Measurements from ENCODE around the gene OXA1L.
"Not testable (repeated sequence)": the region's sequence is repeated elsewhere in the genome, so short reads cannot be mapped to it uniquely, and the experiment has no call there.

OXA1L gene

DNA sequence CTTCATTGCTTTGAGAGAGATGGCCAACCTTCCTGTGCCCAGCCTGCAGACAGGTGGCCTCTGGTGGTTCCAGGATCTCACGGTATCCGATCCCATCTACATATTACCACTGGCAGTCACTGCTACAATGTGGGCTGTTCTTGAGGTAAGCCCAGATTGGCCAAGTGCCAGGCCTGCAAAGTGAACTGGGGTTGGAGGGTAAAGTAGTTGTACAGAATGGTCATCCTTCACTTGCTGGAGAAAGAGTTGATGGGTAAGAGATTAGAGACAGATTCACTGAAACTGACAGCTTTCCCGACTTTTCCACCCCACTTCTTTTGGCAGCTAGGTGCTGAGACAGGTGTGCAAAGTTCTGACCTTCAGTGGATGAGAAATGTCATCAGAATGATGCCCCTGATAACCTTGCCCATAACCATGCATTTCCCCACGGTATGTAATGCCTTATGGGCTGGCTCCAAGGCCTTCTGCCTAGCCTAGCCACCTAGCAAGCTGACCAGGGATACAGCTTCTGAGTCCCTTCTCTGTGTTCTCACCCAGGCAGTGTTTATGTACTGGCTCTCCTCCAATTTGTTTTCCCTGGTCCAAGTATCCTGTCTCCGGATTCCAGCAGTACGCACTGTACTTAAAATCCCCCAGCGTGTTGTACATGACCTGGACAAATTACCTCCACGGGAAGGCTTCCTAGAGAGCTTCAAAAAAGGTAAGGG, 4.1 kb downstream of the OXA1L start:
- DNase-seq = no peak

- no peak for DNase-seq
Observed at GRCh38 chr14:22772725-22773124, 6.2 kb downstream of the OXA1L start.

DNA sequence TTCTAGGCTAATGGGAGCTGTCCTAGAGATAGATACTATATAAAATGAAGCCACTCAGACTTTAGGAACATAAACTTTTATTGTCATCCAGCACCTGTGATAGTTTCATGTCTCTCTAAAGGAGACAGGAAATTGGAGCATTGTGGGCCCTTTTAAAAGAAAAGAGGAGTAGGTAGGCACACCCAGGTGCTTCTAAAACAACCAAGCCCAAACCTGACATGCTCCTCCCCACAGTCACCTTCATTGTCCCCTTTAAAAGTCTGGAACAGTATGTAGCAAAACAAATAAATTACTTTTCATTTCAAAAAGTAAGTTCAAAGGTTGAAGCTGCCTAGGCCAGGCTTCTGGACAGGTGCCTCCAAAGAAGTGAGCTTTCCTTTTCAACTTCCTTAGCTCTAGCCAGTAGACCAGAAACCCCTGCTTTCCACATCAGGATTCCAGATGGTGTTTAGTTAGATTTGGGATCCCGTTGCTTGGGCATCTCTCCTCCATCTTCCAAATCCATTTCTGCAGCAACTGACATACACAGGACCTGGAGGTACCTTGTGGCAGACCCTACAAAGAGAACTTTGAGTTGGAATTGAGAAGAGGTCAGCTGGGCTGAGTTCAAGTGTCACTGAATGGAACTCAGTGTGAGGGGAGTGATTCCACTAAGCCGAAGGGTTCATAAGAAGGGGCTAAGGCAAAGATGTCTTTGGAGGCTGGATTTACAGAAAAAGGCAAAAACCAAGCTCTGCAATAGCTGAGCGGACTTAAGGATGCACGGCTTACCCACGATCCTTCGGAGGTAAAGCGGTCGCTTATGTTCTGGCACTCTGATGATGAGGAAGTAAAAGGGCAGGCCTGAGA, 6.9 kb downstream of the OXA1L start:
- DNase-seq = no peak

GRCh38 chr14:22774011-22774706, 7.7 kb downstream of the OXA1L start:
- no peak for DNase-seq

GRCh38 chr14:22776215-22776614, 9.7 kb downstream of the OXA1L start:
- DNase-seq = no peak

DNA sequence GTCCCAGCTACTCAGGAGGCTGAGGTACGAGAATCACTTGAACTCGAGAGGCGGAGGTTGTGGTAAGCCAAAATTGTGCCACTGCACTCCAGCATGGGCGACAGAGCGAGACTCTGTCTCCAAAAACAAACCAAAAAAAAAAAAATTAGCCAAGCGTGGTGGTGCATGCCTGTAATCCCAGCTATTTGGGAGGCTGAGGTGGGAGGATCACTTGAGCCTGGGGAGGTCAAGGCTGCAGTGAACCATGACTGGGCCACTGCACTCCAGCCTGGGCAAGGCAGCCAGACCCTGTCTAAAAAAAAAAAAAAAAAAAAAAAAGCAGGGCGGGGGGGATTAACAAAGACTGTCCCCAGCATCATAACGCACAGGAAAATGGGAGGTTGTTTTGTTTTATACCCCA, 10.4 kb downstream of the OXA1L start:
- not testable (repeated sequence) for DNase-seq

GRCh38 chr14:22778084-22778483, 11.6 kb downstream of the OXA1L start:
- DNase-seq = no peak

GRCh38 chr14:22780105-22780679, 13.7 kb downstream of the OXA1L start:
- DNase-seq = no peak

- no peak for DNase-seq
Observed at GRCh38 chr14:22780941-22781300, 14.4 kb downstream of the OXA1L start.

DNA sequence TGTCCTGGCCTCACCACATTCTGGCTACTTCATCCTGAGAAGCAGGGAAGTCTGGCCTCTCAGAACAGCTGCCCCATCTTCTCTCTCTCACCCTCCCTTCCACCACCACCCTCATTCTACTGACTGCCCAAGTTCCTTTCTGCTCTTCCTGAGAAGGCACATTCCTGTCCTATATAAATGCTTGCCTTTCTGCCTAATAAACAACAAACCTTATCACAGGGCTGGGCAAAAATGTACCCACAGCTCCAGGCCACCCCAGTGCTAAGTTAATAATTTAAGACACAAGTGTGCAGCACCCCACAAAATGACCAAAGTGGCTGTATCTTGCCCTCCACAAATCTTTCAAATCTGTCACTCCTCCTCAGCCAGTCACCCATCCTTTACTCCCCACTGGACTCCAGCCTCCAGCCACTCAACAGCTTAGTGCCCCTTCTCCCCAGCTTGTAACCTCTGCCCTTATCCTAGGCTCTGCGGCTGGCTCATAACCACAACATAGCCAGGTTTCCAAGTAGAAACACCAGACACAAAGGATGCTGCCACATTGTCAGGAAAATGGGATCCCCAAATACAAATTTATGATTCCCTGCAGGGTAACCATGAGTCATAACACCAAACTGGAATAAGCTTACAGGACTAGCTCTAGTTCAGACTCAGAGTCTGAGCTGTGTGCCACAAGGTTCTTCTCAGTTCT, 15.0 kb downstream of the OXA1L start:
- no peak for DNase-seq

DNA sequence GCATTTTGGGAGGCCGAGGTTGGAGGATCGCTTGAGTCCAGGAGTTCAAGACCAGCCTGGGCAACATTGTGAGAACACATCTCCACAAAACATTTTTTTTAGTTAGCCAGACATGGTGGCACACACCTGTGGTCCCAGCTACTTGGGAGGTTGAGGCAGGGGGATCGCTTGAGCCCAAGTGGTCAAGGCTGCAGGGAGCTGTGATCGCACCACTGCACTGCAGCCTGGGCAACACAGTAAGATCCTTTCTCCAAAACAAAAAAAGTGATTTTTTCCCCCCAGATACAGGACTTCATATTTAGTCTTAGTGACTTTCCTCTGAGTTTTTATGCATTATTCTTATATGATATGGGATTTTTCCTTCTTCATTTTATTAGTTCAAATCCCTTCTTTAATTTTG, 20.2 kb downstream of the OXA1L start:
- DNase-seq = no peak

GRCh38 chr14:22791301-22791700, 24.8 kb downstream of the OXA1L start:
- DNase-seq = peak; percentile 33

- DNase-seq = no peak
Observed at GRCh38 chr14:22792158-22792557, 25.7 kb downstream of the OXA1L start.

- DNase-seq = not testable (repeated sequence)
Observed at GRCh38 chr14:22793550-22793949, 27.1 kb downstream of the OXA1L start.

GRCh38 chr14:22793976-22794375, 27.5 kb downstream of the OXA1L start:
- DNase-seq = no peak

GRCh38 chr14:22794551-22794951, 28.1 kb downstream of the OXA1L start:
- no peak for DNase-seq

DNA sequence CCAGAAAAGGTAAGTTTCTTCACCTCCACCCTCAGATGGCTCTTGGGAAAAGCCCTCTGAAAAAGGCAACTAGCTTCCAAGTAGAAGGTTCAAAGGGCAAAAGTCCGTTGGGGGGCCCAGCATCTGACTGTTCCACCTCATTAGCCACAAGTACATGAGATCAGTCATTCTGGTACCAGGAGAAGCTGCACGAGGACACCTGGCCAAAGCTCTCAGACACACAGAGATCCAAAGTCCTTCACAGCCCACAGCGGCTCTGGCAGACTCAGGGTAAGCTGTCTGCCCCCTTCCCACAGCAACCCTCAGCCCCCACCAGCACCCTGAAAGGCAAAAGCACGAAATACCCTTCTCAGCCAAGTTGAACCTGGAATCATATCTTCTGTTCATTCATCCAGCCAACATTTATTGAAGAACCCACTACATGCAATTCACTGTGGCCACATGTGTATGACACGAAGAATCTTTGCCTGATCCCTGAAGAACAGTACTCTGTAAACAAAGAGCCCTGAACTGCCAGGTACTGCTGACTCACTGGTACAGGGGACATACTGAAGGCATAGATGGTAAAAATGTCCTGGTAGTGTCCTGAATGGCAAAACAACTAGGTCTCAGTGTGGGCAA, 29.7 kb downstream of the OXA1L start:
- no peak for DNase-seq

GRCh38 chr14:22797017-22797917, 30.8 kb downstream of the OXA1L start:
- DNase-seq = no peak

DNA sequence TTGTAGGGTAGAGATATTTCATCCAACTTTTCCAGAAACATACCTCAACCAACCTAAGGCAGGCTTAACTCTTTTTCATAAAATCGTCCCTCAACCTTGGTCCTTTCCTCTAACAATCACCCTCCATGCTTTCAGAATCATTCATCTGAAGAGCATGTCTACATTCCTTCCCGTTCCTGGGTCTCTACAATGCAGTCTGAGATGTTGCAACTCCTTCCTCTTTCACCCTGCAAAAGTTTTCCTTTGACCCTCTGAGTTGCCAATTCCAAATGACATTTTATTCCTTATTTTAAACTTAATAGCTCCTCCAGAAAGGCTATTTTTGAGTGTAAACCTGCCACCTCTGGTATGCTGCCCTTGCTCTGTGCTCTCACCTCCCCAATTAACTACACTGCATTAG, 32.0 kb downstream of the OXA1L start:
- DNase-seq = no peak

GRCh38 chr14:22800346-22800745, 33.9 kb downstream of the OXA1L start:
- DNase-seq = no peak

GRCh38 chr14:22801716-22802115, 35.2 kb downstream of the OXA1L start:
- no peak for DNase-seq
